H7 (cell line): ENCODE measurements around the gene TC2N. TPM values are rescaled to one million over a fixed set of nuclear protein-coding genes. Genes with fewer than 3 reads are reported as not detected.
"Not testable (repeated sequence)": the region's sequence is repeated elsewhere in the genome, so short reads cannot be mapped to it uniquely, and the experiment has no call there.

Source experiments
- DNase-seq: peaks from one replicate; pipeline ENCODE4 v3.0.0; 2012
- H3K27me3 ChIP-seq: 2 replicates; pipeline ENCODE4 v1.6.0; 2011; ENCODE audit warnings: mild to moderate bottlenecking, low read length; ENCODE audit not compliant: control insufficient read depth, insufficient read depth
- H3K36me3 ChIP-seq: replicated peaks from 2 replicates; pipeline ENCODE4 v1.5.1; 2011; ENCODE audit warnings: low read length; ENCODE audit not compliant: control insufficient read depth, insufficient read depth
- H3K4me3 ChIP-seq: 2 replicates; pipeline ENCODE4 v1.5.1; 2011; ENCODE audit warnings: low read depth, mild to moderate bottlenecking, control low read depth, low read length, moderate library complexity; ENCODE audit not compliant: insufficient read depth
- total RNA-seq: library from RNA; depleted of rRNA; stranded (reverse); fragments of >200 nt; shearing (Covaris generic); gene quantifications from 2 replicates; pipeline ENCODE4 v1.2.3, GENCODE V29; 2014

TC2N gene
- total RNA-seq, 1 experiment from 2014 or later, result 6.7 TPM

GRCh38 chr14:91806094-91806493, 61.2 kb downstream of the TC2N start:
- DNase-seq, H3K27me3 ChIP-seq, H3K4me3 ChIP-seq, H3K36me3 ChIP-seq: not testable (repeated sequence)

GRCh38 chr14:91805659-91806058, 61.7 kb downstream of the TC2N start:
- Histone ChIP-seq H3K36me3 (peaks cover 2% of the 10 kb centered on the region), H3K4me3 (no peak overlapping the region), H3K27me3 (no peaks in the 10 kb centered on the region)
- DNase-seq, result no peak

- Histone ChIP-seq H3K27me3 (no peaks in the 10 kb centered on the region), H3K4me3 (no peak overlapping the region), H3K36me3 (no peaks in the 10 kb centered on the region)
- no peak for DNase-seq
Measured at GRCh38 chr14:91801358-91801757, 66.0 kb downstream of the TC2N start.

- Histone ChIP-seq H3K4me3 (no peak overlapping the region), H3K36me3 (no peaks in the 10 kb centered on the region), H3K27me3 (no peaks in the 10 kb centered on the region)
- DNase-seq, result no peak
Measured at GRCh38 chr14:91796617-91797347, 70.6 kb downstream of the TC2N start.

- no peak overlapping the region for H3K4me3 ChIP-seq
- DNase-seq, result no peak
- no peaks in the 10 kb centered on the region for H3K36me3 ChIP-seq
- no peaks in the 10 kb centered on the region for H3K27me3 ChIP-seq
Measured at GRCh38 chr14:91793704-91794103, 73.6 kb downstream of the TC2N start.

- DNase-seq, result no peak
- Histone ChIP-seq H3K4me3 (no peak overlapping the region), H3K36me3 (no peaks in the 10 kb centered on the region), H3K27me3 (no peaks in the 10 kb centered on the region)
Measured at GRCh38 chr14:91786188-91786587, 81.1 kb downstream of the TC2N start.

- DNase-seq, result no peak
- Histone ChIP-seq H3K4me3 (no peak overlapping the region), H3K36me3 (no peaks in the 10 kb centered on the region; the same call in 1 of the 2 replicates), H3K27me3 (no peaks in the 10 kb centered on the region)
Measured at GRCh38 chr14:91780452-91780851, 86.9 kb downstream of the TC2N start.

GRCh38 chr14:91778217-91778616, 89.1 kb downstream of the TC2N start:
- no peaks in the 10 kb centered on the region for H3K27me3 ChIP-seq
- no peak overlapping the region for H3K4me3 ChIP-seq
- H3K36me3 ChIP-seq, result no peaks in the 10 kb centered on the region; the same call in 1 of the 2 replicates
- DNase-seq, result no peak

GRCh38 chr14:91774140-91775096, 92.9 kb downstream of the TC2N start:
- no peak overlapping the region for H3K4me3 ChIP-seq
- H3K27me3 ChIP-seq, result no peaks in the 10 kb centered on the region
- no peak for DNase-seq
- H3K36me3 ChIP-seq, result no peaks in the 10 kb centered on the region; the same call in 1 of the 2 replicates

GRCh38 chr14:91770185-91770584, 97.2 kb downstream of the TC2N start:
- no peak overlapping the region for H3K4me3 ChIP-seq
- no peak for DNase-seq
- no peaks in the 10 kb centered on the region for H3K36me3 ChIP-seq
- no peaks in the 10 kb centered on the region for H3K27me3 ChIP-seq

- Histone ChIP-seq H3K4me3 (no peak overlapping the region), H3K27me3 (no peaks in the 10 kb centered on the region), H3K36me3 (no peaks in the 10 kb centered on the region)
- DNase-seq, result no peak
Measured at GRCh38 chr14:91755570-91756295, 111.6 kb downstream of the TC2N start.

- no peaks in the 10 kb centered on the region for H3K36me3 ChIP-seq
- H3K27me3 ChIP-seq, result no peaks in the 10 kb centered on the region
- DNase-seq, result no peak
- no peak overlapping the region for H3K4me3 ChIP-seq
Measured at GRCh38 chr14:91754819-91755218, 112.5 kb downstream of the TC2N start.

GRCh38 chr14:91754185-91754584, 113.2 kb downstream of the TC2N start:
- DNase-seq, result no peak
- no peaks in the 10 kb centered on the region for H3K27me3 ChIP-seq
- no peaks in the 10 kb centered on the region for H3K36me3 ChIP-seq
- H3K4me3 ChIP-seq, result no peak overlapping the region

GRCh38 chr14:91753501-91754128, 113.7 kb downstream of the TC2N start:
- DNase-seq, result no peak
- no peaks in the 10 kb centered on the region for H3K36me3 ChIP-seq
- no peak overlapping the region for H3K4me3 ChIP-seq
- no peaks in the 10 kb centered on the region for H3K27me3 ChIP-seq
